PC-9 (cell line): ENCODE measurements around the gene RPP25.

Experiments used
- CTCF ChIP-seq: fragments of 200-600 bp; sonication (generic); conservative IDR thresholded peaks from 2 replicates; pipeline ENCODE4 v1.6.1; 2017; ENCODE audit warnings: mixed run types, antibody characterized with exemption, mild to moderate bottlenecking, moderate library complexity
- EZH2 ChIP-seq: fragments of 200-600 bp; sonication (generic); IDR thresholded peaks from 2 replicates; pipeline ENCODE4 v1.8.0; 2017; ENCODE audit warnings: antibody characterized with exemption, low read depth

- TF ChIP-seq EZH2 = no peak
- TF ChIP-seq CTCF = no peak
Observed at GRCh38 chr15:74917676-74918075, 38.9 kb downstream of the RPP25 start.
